ENCODE results near the gene HOXA7. TPM values are rescaled to one million over a fixed set of nuclear protein-coding genes. Genes with fewer than 3 reads are reported as not detected.

HOXA7 gene
- total RNA-seq, 1 donor from 2014 or later: not detected

- H3K27ac Mint-ChIP-seq: no peak overlapping the region
- H3K4me3 Mint-ChIP-seq: peak overlapping the region; percentile 44
- no peaks in the 10 kb centered on the region for H3K9me3 Mint-ChIP-seq
- H3K27me3 Mint-ChIP-seq: peaks cover 53% of the 10 kb centered on the region
- POLR2A ChIA-PET: interaction anchor here (1.7 kb wide), 1 partner anchor 11 kb away, joined by 6 read pairs; no protein-coding TSS in a partner anchor
- intact Hi-C loops (cut with micrococcal nuclease): no loop called here
- H3K36me3 Mint-ChIP-seq (ENCODE audit: low read depth): no peaks in the 10 kb centered on the region
- H3K4me1 Mint-ChIP-seq: peaks cover 20% of the 10 kb centered on the region
- CTCF ChIA-PET: interaction anchor here (2.0 kb wide), 1 partner anchor 803 kb away, joined by 6 read pairs; no protein-coding TSS in a partner anchor
- no peak for ATAC-seq (ENCODE audit: low read depth)
- DNase-seq: peak; percentile 15
- TF ChIP-seq CTCF (IDR thresholded peaks at IDR 0.05): no peak
Observed at GRCh38 chr7:27172315-27172774, 15.9 kb upstream of the HOXA7 start.

GRCh38 chr7:27171637-27172314 lies 15.3 kb upstream of the HOXA7 start:
- Mint-ChIP-seq H3K4me3 (peak overlapping the region; percentile 62), H3K27me3 (peaks cover 58% of the 10 kb centered on the region), H3K27ac (peak overlapping the region; percentile 50), H3K4me1 (peaks cover 20% of the 10 kb centered on the region), H3K9me3 (no peaks in the 10 kb centered on the region), H3K36me3 (ENCODE audit: low read depth) (no peaks in the 10 kb centered on the region)
- ChIA-PET CTCF (interaction anchor here (2.0 kb wide), 1 partner anchor 802 kb away, joined by 6 read pairs; no protein-coding TSS in a partner anchor), POLR2A (interaction anchor here (1.5 kb wide), 1 partner anchor 19 kb away, joined by 3 read pairs; no protein-coding TSS in a partner anchor)
- intact Hi-C loops (cut with micrococcal nuclease): no loop called here
- no peak for ATAC-seq (ENCODE audit: low read depth)
- DNase-seq: peak; percentile 18
- TF ChIP-seq CTCF (IDR thresholded peaks at IDR 0.05): no peak

- intact Hi-C loops (cut with micrococcal nuclease): no loop called here
- ATAC-seq (ENCODE audit: low read depth): no peak
- Mint-ChIP-seq H3K27me3 (peaks cover 58% of the 10 kb centered on the region), H3K36me3 (ENCODE audit: low read depth) (no peaks in the 10 kb centered on the region), H3K27ac (peak overlapping the region; percentile 36), H3K4me3 (no peak overlapping the region), H3K4me1 (peaks cover 20% of the 10 kb centered on the region), H3K9me3 (no peaks in the 10 kb centered on the region)
- peak; percentile 18 for DNase-seq
- CTCF ChIA-PET: interaction anchor here (2.0 kb wide), 1 partner anchor 802 kb away, joined by 6 read pairs; no protein-coding TSS in a partner anchor
- POLR2A ChIA-PET: interaction anchor here (1.5 kb wide), 1 partner anchor 19 kb away, joined by 3 read pairs; no protein-coding TSS in a partner anchor
- TF ChIP-seq CTCF (IDR thresholded peaks at IDR 0.05): no peak
Observed at GRCh38 chr7:27171325-27171636, 14.8 kb upstream of the HOXA7 start.

GRCh38 chr7:27170426-27171324 lies 14.2 kb upstream of the HOXA7 start:
- intact Hi-C loops (cut with micrococcal nuclease): no loop called here
- no peak overlapping the region for H3K4me3 Mint-ChIP-seq

More at GRCh38 chr7:27170426-27171324, 14.2 kb upstream of the HOXA7 start:
- CTCF ChIA-PET: interaction anchor here (1.3 to 2.0 kb wide), 2 partner anchors 12 to 801 kb away, joined by 4 to 6 read pairs; no protein-coding TSS in a partner anchor
- H3K27me3 Mint-ChIP-seq: peaks cover 53% of the 10 kb centered on the region
- no peaks in the 10 kb centered on the region for H3K9me3 Mint-ChIP-seq
- ATAC-seq (ENCODE audit: low read depth): no peak
- DNase-seq: no peak
- H3K4me1 Mint-ChIP-seq: peaks cover 20% of the 10 kb centered on the region
- POLR2A ChIA-PET: interaction anchor here (1.5 kb wide), 1 partner anchor 20 kb away, joined by 3 read pairs; no protein-coding TSS in a partner anchor
- H3K27ac Mint-ChIP-seq: peak overlapping the region; percentile 24
- H3K36me3 Mint-ChIP-seq (ENCODE audit: low read depth): no peaks in the 10 kb centered on the region
- no peak for TF ChIP-seq CTCF (IDR thresholded peaks at IDR 0.05)
